IPS-18a (cell line): ENCODE results near the gene XYLB.

ENCODE experiments used
- H3K27ac ChIP-seq: one replicate; pipeline ENCODE4 v1.5.1; 2013; ENCODE audit warnings: low read length
- H3K27me3 ChIP-seq: one replicate; pipeline ENCODE4 v1.6.1; 2013; ENCODE audit warnings: mild to moderate bottlenecking, low read length; ENCODE audit not compliant: control insufficient read depth, insufficient read depth
- H3K36me3 ChIP-seq: one replicate; pipeline ENCODE4 v1.6.1; 2013; ENCODE audit warnings: low read depth, low read length; ENCODE audit not compliant: control insufficient read depth
- H3K4me1 ChIP-seq: one replicate; pipeline ENCODE4 v1.6.1; 2013; ENCODE audit warnings: low read depth, low read length; ENCODE audit not compliant: control insufficient read depth
- H3K4me3 ChIP-seq: one replicate; pipeline ENCODE4 v1.5.1; 2013; ENCODE audit warnings: low read length
- H3K9ac ChIP-seq: one replicate; pipeline ENCODE4 v1.6.1; 2013; ENCODE audit warnings: mild to moderate bottlenecking, low read length, moderate library complexity
- H3K9me3 ChIP-seq: one replicate; pipeline ENCODE4 v1.6.1; 2013; ENCODE audit warnings: low read depth, low read length; ENCODE audit not compliant: control insufficient read depth

The XYLB gene

GRCh38 chr3:38369186-38369585 is 22.6 kb downstream of the XYLB start:
- no peaks in the 10 kb centered on the region for H3K36me3 ChIP-seq
- no peaks in the 10 kb centered on the region for H3K27me3 ChIP-seq
- H3K9me3 ChIP-seq = no peaks in the 10 kb centered on the region
- H3K27ac ChIP-seq = no peak overlapping the region
- no peak overlapping the region for H3K9ac ChIP-seq
- H3K4me1 ChIP-seq = no peaks in the 10 kb centered on the region
- H3K4me3 ChIP-seq = no peak overlapping the region

- Histone ChIP-seq H3K4me3 (no peak overlapping the region), H3K9me3 (no peaks in the 10 kb centered on the region), H3K9ac (no peak overlapping the region), H3K27ac (no peak overlapping the region), H3K36me3 (no peaks in the 10 kb centered on the region), H3K27me3 (no peaks in the 10 kb centered on the region), H3K4me1 (no peaks in the 10 kb centered on the region)
Measured at GRCh38 chr3:38370149-38370548, 23.6 kb downstream of the XYLB start.

- no peaks in the 10 kb centered on the region for H3K4me1 ChIP-seq
- H3K9ac ChIP-seq = no peak overlapping the region
- no peak overlapping the region for H3K27ac ChIP-seq
- no peak overlapping the region for H3K4me3 ChIP-seq
- H3K36me3 ChIP-seq = no peaks in the 10 kb centered on the region
- H3K27me3 ChIP-seq = no peaks in the 10 kb centered on the region
- no peaks in the 10 kb centered on the region for H3K9me3 ChIP-seq
Measured at GRCh38 chr3:38370861-38371260, 24.3 kb downstream of the XYLB start.

DNA sequence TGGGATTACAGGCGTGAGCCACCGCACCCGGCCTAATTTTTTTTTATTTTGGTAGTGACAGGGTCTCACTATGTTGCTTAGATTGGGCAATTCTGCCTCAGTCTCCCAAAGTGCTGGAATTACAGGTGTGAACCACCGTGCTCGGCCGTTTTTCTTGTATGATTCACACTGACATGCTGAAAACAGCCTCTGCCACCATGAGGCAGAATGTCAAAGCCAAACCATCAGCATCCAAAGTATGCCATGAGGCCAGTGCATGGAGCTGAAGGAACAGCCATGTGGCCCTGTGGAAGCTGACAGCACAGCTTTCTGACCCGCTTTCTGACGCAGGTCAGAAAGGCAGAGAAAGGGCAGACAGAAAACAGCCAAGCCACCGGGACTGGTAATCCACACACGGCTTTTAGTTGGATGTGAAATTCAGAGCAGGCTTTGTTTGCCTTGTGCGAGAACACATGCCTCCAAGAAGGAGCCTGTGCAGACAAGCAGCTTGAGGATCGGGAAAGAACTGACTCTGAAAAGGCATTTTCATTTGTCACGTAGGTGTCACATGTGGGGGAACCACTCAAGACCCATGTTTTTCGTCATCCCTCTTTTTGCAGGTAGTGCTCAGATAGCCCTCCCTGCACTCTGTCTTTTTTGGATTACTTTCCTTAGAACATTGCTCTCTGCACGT is 25.1 kb downstream of the XYLB start:
- Histone ChIP-seq H3K36me3 (no peaks in the 10 kb centered on the region), H3K27me3 (no peaks in the 10 kb centered on the region)

DNA sequence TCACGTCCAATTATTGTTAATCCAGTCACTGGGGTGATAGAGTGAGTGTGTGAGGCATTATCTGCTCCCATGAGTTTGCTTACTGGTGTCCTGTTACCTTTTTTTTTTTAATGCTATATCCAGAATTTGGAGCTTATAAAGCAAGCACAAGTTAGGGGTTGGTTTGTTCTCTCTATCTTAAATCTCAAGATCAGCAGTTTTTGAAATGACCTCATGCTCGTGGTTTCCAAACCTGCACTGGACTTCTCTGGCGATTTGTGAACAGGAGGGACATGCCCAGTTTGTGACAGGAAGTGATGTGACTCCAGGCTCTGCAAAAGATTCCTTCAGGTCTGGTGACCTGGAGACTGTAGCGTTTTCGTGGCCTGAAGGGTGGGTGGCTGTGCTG is 25.6 kb downstream of the XYLB start:
- H3K9me3 ChIP-seq = no peaks in the 10 kb centered on the region
- H3K4me3 ChIP-seq = no peak overlapping the region
- H3K27me3 ChIP-seq = no peaks in the 10 kb centered on the region
- no peaks in the 10 kb centered on the region for H3K36me3 ChIP-seq
- H3K9ac ChIP-seq = no peak overlapping the region
- H3K4me1 ChIP-seq = no peaks in the 10 kb centered on the region
- no peak overlapping the region for H3K27ac ChIP-seq

More for the DNA sequence above, 25.1 kb downstream of the XYLB start:
- H3K9me3 ChIP-seq = no peaks in the 10 kb centered on the region
- H3K9ac ChIP-seq = no peak overlapping the region
- no peak overlapping the region for H3K4me3 ChIP-seq
- no peak overlapping the region for H3K27ac ChIP-seq
- H3K4me1 ChIP-seq = no peaks in the 10 kb centered on the region

GRCh38 chr3:38374221-38374620 is 27.6 kb downstream of the XYLB start:
- Histone ChIP-seq H3K9me3 (no peaks in the 10 kb centered on the region), H3K9ac (no peak overlapping the region), H3K27me3 (no peaks in the 10 kb centered on the region), H3K4me1 (no peaks in the 10 kb centered on the region), H3K4me3 (no peak overlapping the region), H3K36me3 (no peaks in the 10 kb centered on the region), H3K27ac (no peak overlapping the region)

- Histone ChIP-seq H3K9ac (no peak overlapping the region), H3K4me3 (no peak overlapping the region), H3K27ac (no peak overlapping the region), H3K27me3 (no peaks in the 10 kb centered on the region), H3K4me1 (no peaks in the 10 kb centered on the region), H3K9me3 (no peaks in the 10 kb centered on the region), H3K36me3 (no peaks in the 10 kb centered on the region)
Measured at GRCh38 chr3:38375072-38375471, 28.5 kb downstream of the XYLB start.

DNA sequence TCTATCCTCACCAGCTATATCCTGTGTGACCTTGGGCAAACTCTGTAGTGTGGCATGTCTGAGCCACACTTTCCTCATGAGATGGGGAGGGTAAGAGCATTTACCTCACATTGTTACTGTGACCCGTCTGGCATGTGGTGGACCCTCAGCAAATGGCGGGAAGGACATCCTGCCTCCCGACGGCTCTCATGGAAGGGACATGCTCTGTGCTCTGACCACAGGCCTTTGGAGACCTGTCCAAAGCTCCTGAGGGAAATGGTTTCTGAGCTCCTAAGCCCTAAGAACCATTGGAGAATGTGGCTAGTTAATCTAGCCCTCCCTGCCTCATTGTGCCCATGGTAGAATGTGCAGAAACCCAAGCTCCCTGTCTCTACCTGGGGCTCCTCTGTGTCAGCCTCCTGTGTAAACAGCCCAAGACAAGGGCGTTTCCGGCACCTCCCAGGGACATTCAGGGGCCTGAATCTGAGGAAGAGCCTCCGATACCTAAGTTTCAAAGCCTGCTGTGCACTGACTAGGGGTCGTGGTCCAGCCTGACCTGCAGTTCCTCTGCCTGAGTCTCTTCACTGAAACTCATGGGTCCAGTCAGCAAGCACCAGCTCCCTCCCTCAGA is 29.0 kb downstream of the XYLB start:
- no peaks in the 10 kb centered on the region for H3K9me3 ChIP-seq
- H3K4me3 ChIP-seq = no peak overlapping the region
- no peak overlapping the region for H3K9ac ChIP-seq
- H3K4me1 ChIP-seq = no peaks in the 10 kb centered on the region
- H3K27ac ChIP-seq = no peak overlapping the region
- no peaks in the 10 kb centered on the region for H3K27me3 ChIP-seq
- peaks cover 2% of the 10 kb centered on the region for H3K36me3 ChIP-seq

- H3K27me3 ChIP-seq = no peaks in the 10 kb centered on the region
- peaks cover 5% of the 10 kb centered on the region for H3K36me3 ChIP-seq
- H3K4me3 ChIP-seq = no peak overlapping the region
- no peak overlapping the region for H3K9ac ChIP-seq
- no peaks in the 10 kb centered on the region for H3K9me3 ChIP-seq
- no peak overlapping the region for H3K27ac ChIP-seq
- H3K4me1 ChIP-seq = no peaks in the 10 kb centered on the region
Measured at GRCh38 chr3:38376098-38376816, 29.7 kb downstream of the XYLB start.

- peaks cover 5% of the 10 kb centered on the region for H3K36me3 ChIP-seq
- H3K9me3 ChIP-seq = no peaks in the 10 kb centered on the region
- no peaks in the 10 kb centered on the region for H3K4me1 ChIP-seq
- H3K9ac ChIP-seq = no peak overlapping the region
- H3K4me3 ChIP-seq = no peak overlapping the region
- no peaks in the 10 kb centered on the region for H3K27me3 ChIP-seq
- H3K27ac ChIP-seq = no peak overlapping the region
Measured at GRCh38 chr3:38379201-38379770, 32.7 kb downstream of the XYLB start.

GRCh38 chr3:38382506-38383080 is 36.0 kb downstream of the XYLB start:
- H3K9me3 ChIP-seq = no peaks in the 10 kb centered on the region
- no peaks in the 10 kb centered on the region for H3K27me3 ChIP-seq
- H3K9ac ChIP-seq = no peak overlapping the region
- H3K27ac ChIP-seq = no peak overlapping the region
- H3K36me3 ChIP-seq = peaks cover 5% of the 10 kb centered on the region
- H3K4me3 ChIP-seq = no peak overlapping the region
- H3K4me1 ChIP-seq = no peaks in the 10 kb centered on the region
